ENCODE measurements around the gene FILIP1L. TPM values are rescaled to one million over a fixed set of nuclear protein-coding genes. Genes with fewer than 3 reads are reported as not detected.

FILIP1L gene
- total RNA-seq, 1 donor from 2014 or later = 1.1 TPM

DNA sequence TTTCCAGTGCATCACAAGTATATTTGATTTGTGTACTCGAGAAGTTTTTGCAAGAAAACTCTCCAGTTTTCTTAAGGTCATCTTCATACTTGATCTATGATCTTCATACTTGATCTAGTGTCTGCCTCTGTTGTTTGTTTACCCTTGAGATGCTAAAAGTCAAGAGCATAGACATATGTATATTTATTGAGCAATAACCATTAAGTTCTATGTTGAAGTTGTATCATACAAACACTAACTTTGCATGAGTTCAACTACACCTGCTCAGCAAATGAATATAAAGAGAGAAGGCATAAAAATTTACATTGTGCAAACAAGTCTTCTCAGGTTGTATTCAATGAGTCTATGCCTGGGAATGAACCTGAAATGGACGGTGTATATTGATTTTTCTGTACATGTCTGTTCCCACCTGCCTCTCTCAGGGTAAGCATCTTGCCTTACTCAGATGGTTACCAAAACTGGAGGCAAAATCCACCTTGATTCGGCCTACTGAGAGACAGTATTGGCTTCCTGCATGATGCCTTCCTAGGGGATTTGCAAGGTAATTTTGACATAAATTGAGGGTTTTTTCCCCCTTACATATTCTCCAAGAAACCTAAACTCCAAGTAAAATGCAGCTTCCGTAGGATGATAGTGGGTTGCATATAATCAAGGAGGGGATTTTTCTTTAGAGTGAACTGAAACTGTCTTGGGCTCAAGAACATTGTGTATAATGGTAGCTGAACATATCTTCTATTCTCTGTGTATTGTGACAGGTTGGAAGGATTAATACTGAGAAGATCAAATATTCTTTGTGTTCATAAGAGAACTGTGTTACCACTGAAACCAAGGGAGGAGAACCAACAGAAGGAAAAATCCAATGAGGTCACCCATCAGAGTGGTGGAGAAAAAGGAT, 110.4 kb downstream of the FILIP1L start:
- DNase-seq (ENCODE audit: low read depth) = no peak
- no peak overlapping the region for H3K4me3 ChIP-seq (ENCODE audit: low read depth, low read length)
- TF ChIP-seq, protein P1, sequence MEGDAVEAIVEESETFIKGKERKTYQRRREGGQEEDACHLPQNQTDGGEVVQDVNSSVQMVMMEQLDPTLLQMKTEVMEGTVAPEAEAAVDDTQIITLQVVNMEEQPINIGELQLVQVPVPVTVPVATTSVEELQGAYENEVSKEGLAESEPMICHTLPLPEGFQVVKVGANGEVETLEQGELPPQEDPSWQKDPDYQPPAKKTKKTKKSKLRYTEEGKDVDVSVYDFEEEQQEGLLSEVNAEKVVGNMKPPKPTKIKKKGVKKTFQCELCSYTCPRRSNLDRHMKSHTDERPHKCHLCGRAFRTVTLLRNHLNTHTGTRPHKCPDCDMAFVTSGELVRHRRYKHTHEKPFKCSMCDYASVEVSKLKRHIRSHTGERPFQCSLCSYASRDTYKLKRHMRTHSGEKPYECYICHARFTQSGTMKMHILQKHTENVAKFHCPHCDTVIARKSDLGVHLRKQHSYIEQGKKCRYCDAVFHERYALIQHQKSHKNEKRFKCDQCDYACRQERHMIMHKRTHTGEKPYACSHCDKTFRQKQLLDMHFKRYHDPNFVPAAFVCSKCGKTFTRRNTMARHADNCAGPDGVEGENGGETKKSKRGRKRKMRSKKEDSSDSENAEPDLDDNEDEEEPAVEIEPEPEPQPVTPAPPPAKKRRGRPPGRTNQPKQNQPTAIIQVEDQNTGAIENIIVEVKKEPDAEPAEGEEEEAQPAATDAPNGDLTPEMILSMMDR (IDR thresholded peaks at IDR 0.05; ENCODE audit: insufficient read depth, low read length, severe bottlenecking) = no peak
- no peak for FAIRE-seq
- H3K27me3 ChIP-seq (ENCODE audit: control insufficient read depth, insufficient read depth, low read length) = no peaks in the 10 kb centered on the region
- H3K36me3 ChIP-seq (ENCODE audit: control insufficient read depth, insufficient read depth, low read length) = no peaks in the 10 kb centered on the region

DNA sequence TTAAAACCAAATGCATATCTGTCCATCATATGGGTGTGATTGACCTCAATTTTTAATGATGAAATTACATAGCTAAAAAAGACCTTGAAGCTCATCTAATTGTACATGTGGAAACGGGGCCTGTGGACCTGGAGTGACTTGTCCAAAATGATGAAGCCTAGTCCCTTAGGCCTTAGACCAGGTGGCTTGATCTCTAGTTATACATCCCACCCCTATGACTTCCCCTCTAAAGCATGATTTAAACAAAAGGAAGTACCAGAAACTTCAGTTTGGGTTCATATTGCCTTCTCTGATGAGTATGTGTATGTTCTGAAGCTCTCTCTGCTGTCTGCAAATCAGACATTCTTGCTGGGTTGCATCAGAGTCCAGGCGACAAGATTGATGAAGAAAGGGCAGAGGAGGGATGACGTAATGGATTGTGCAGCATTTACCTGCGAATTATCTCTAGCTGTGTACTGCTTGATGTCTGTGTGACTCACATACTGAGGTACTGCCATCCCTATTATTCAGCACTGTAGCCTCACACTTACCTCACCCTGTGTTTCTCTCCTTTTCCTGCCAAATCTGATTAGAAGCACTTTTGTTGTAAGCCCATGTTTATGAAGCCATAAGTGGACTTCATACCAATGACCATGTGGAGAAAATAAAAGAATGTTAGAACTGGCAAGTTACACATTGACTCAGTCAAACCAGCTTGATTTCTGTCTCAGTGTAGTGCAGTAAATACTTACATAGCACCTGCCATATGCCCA, 111.5 kb downstream of the FILIP1L start:
- H3K4me3 ChIP-seq (ENCODE audit: low read depth, low read length) = no peak overlapping the region
- TF ChIP-seq, protein P1 (IDR thresholded peaks at IDR 0.05; ENCODE audit: insufficient read depth, low read length, severe bottlenecking) = no peak
- FAIRE-seq (peak; percentile 99), DNase-seq (ENCODE audit: low read depth) (peak; percentile 99)
- H3K27me3 ChIP-seq (ENCODE audit: control insufficient read depth, insufficient read depth, low read length) = no peaks in the 10 kb centered on the region
- no peaks in the 10 kb centered on the region for H3K36me3 ChIP-seq (ENCODE audit: control insufficient read depth, insufficient read depth, low read length)

DNA sequence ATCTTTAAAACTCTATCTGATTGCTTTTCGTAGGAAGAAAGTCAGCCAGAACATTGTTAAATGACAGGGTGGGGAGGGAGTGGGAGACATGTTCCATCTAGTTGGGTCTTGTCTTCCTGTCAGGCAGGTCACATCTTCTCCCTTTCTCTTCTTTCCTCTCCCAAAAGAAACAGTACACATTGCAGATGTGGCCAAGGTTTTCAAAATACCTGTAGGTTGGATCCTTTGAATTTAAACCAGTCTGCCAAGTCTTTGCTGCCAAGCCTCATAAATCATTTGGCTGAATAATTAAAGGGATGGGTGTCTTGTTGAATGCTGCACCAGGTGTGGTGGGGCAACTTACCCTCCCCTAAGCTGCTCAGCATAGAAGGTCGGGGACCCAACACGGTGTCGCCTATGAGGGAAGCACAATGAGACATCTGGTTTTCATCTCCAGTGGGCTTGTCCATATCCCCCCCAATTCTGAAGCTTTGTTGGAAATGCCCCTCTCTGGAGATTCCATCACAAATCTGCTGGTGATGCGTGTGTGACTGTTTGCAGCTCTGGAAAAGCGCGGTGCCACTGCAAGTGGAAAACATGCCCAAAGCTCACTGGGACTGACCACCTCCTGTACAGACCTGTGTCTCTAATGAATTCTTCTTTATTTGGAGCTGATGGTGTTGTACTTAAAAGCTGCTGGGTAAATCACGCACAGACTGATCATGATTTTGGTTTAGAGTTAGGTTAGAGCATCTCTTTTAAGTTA, 112.6 kb downstream of the FILIP1L start:
- peak; percentile 94 for DNase-seq (ENCODE audit: low read depth)
- TF ChIP-seq, protein P1 (IDR thresholded peaks at IDR 0.05; ENCODE audit: insufficient read depth, low read length, severe bottlenecking) = no peak
- peak; percentile 73 for FAIRE-seq
- H3K27me3 ChIP-seq (ENCODE audit: control insufficient read depth, insufficient read depth, low read length) = no peaks in the 10 kb centered on the region
- no peaks in the 10 kb centered on the region for H3K36me3 ChIP-seq (ENCODE audit: control insufficient read depth, insufficient read depth, low read length)
- H3K4me3 ChIP-seq (ENCODE audit: low read depth, low read length) = no peak overlapping the region

DNA sequence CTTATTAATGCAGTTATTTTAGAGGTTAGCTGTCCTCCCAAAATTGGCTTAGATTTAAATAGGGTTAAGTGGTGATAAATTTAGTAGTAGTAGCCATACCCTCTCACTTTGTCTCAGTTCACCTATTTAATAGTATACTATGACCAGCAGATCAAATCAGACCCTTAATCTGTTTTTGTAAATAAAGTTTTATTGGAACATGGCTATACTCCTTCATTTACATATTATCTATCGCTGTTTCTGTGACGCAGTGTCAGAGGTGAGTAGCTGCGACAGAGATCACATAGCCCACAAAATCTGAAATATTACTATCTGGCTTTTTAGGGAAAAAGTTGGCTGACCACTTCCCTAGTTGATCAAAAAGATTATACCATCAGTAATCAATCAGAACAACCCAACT, 113.2 kb downstream of the FILIP1L start:
- DNase-seq (ENCODE audit: low read depth) (no peak), FAIRE-seq (no peak)
- Histone ChIP-seq H3K36me3 (ENCODE audit: control insufficient read depth, insufficient read depth, low read length) (no peaks in the 10 kb centered on the region), H3K27me3 (ENCODE audit: control insufficient read depth, insufficient read depth, low read length) (no peaks in the 10 kb centered on the region), H3K4me3 (ENCODE audit: low read depth, low read length) (no peak overlapping the region)
- TF ChIP-seq, protein P1 (IDR thresholded peaks at IDR 0.05; ENCODE audit: insufficient read depth, low read length, severe bottlenecking) = no peak

DNA sequence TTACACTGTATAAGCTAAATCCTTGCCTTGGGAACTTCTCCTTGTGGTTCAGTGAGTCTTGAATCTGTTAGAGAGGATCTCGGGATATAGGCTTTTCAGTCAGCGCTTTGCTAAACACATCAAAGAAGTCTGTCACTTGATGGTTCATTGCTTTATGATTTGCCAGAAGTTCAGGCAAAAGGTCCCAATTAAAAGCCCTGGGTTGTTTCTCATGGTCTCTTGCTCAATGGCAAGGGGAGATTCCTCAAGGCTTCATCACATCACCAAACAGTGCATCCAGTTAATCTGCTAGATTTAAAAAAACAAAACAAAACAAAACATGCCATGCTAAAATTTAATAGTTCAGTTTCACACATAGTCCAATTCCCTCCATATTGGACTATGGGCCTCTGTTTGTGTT, 114.8 kb downstream of the FILIP1L start:
- FAIRE-seq = no peak
- H3K27me3 ChIP-seq (ENCODE audit: control insufficient read depth, insufficient read depth, low read length) = no peaks in the 10 kb centered on the region
- H3K4me3 ChIP-seq (ENCODE audit: low read depth, low read length) = no peak overlapping the region
- H3K36me3 ChIP-seq (ENCODE audit: control insufficient read depth, insufficient read depth, low read length) = no peaks in the 10 kb centered on the region
- peak; percentile 29 for DNase-seq (ENCODE audit: low read depth)
- TF ChIP-seq, protein P1 (IDR thresholded peaks at IDR 0.05; ENCODE audit: insufficient read depth, low read length, severe bottlenecking) = no peak
